22Rv1 (cell line): ENCODE results near the gene SLC25A11.

Experiments used
- H3K27ac ChIP-seq: fragments of 450-650 bp; 2 replicates; pipeline ENCODE4 v1.5.1; 2017
- CTCF ChIP-seq: fragments of 450-650 bp; IDR thresholded peaks from 2 replicates; pipeline ENCODE4 v1.5.1; 2017; ENCODE audit warnings: mild to moderate bottlenecking
- ZFX ChIP-seq: fragments of 450-650 bp; IDR thresholded peaks from 2 replicates; pipeline ENCODE4 v1.6.1; 2017; ENCODE audit warnings: antibody characterized with exemption, borderline replicate concordance

SLC25A11 gene

GRCh38 chr17:4969551-4970173, 29.8 kb upstream of the SLC25A11 start:
- peak overlapping the region; percentile 96 for H3K27ac ChIP-seq
- TF ChIP-seq CTCF (no peak), ZFX (no peak)

- peak overlapping the region; percentile 96 for H3K27ac ChIP-seq
- TF ChIP-seq CTCF (no peak), ZFX (no peak)
These were observed 29.3 kb upstream of the SLC25A11 start for GRCh38 chr17:4969047-4969550.

- TF ChIP-seq ZFX = no peak
- TF ChIP-seq CTCF = no peak
- H3K27ac ChIP-seq = peak overlapping the region; percentile 96
These were observed 28.7 kb upstream of the SLC25A11 start for GRCh38 chr17:4968486-4969046.

GRCh38 chr17:4967539-4968485, 28.0 kb upstream of the SLC25A11 start, which contains the start of gene SPAG7:
Gene SPAG7 (minus strand): TSS chr17:4967817. CDS start chr17:4967804, 13 bp downstream.
- TF ChIP-seq CTCF = peak; percentile 10; the same call in 1 of the 2 replicates
- TF ChIP-seq ZFX = no peak
- H3K27ac ChIP-seq = peak within 1 kb of the TSS; percentile 96

GRCh38 chr17:4966844-4967538, 27.1 kb upstream of the SLC25A11 start:
- no peak for TF ChIP-seq CTCF
- no peak for TF ChIP-seq ZFX
- peak overlapping the region; percentile 96 for H3K27ac ChIP-seq

GRCh38 chr17:4965311-4965986, 25.6 kb upstream of the SLC25A11 start:
- TF ChIP-seq CTCF = no peak
- no peak for TF ChIP-seq ZFX
- H3K27ac ChIP-seq = peak overlapping the region; percentile 96; the same call in 1 of the 2 replicates
